ENCODE results near the gene U2AF1L4. TPM values are rescaled to one million over a fixed set of nuclear protein-coding genes. Genes with fewer than 3 reads are reported as not detected.

Gene U2AF1L4
- total RNA-seq, 1 experiment from 2014 or later = 14.1 TPM

DNA sequence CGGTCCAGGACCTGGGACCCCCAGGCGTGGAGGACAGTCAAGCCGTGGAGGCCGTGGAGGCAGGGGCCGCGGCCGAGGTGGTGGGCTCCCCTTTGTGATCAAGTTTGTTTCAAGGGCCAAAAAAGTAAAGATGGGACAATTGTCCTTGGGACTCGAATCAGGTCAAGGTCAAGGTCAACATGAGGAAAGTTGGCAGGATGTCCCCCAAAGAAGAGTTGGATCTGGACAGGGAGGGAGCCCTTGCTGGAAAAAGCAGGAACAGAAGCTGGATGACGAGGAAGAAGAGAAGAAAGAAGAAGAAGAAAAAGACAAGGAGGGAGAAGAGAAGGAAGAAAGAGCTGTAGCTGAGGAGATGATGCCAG lies 25.1 kb downstream of the U2AF1L4 start:
- in situ Hi-C loops (cut with HindIII; ENCODE audit: low pct_unique_long_range_greater_than_20kb, low sequenced_read_pairs) = no loop called here
- DNase-seq (ENCODE audit: low read depth) = no peak

DNA sequence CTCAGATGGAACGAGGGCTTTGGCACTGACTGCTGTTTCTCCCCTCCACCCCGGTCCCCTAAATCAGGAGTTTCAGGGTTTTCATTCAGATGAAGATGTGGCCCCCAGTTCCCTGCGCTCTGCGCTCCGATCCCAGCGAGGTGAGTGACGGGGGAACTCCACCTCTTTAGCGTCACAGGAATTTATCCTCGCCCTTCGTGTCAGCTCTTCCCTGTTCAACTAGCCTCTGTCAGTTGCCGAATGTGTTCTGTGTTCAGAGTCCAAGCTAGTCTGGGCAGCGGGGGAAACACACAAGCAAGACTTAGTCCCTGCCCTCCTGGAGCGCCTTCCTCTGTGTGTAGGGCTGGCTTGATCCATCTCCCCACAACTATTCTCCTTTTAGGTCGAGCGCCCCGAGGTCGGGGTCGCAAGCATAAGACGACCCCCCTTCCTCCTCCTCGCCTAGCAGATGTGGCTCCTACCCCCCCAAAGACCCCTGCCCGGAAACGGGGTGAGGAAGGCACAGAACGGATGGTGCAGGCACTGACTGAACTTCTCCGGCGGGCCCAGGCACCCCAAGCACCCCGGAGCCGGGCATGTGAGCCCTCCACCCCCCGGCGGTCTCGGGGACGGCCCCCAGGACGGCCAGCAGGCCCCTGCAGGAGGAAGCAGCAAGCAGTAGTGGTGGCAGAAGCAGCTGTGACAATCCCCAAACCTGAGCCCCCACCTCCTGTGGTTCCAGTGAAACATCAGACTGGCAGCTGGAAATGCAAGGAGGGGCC lies 25.6 kb downstream of the U2AF1L4 start:
- in situ Hi-C loops (cut with HindIII; ENCODE audit: low pct_unique_long_range_greater_than_20kb, low sequenced_read_pairs) = no loop called here
- DNase-seq (ENCODE audit: low read depth) = no peak

- peak; percentile 28 for DNase-seq (ENCODE audit: low read depth)
- in situ Hi-C loops (cut with HindIII; ENCODE audit: low pct_unique_long_range_greater_than_20kb, low sequenced_read_pairs) = no loop called here
Observed at GRCh38 chr19:35718345-35719041, 26.7 kb downstream of the U2AF1L4 start.

DNA sequence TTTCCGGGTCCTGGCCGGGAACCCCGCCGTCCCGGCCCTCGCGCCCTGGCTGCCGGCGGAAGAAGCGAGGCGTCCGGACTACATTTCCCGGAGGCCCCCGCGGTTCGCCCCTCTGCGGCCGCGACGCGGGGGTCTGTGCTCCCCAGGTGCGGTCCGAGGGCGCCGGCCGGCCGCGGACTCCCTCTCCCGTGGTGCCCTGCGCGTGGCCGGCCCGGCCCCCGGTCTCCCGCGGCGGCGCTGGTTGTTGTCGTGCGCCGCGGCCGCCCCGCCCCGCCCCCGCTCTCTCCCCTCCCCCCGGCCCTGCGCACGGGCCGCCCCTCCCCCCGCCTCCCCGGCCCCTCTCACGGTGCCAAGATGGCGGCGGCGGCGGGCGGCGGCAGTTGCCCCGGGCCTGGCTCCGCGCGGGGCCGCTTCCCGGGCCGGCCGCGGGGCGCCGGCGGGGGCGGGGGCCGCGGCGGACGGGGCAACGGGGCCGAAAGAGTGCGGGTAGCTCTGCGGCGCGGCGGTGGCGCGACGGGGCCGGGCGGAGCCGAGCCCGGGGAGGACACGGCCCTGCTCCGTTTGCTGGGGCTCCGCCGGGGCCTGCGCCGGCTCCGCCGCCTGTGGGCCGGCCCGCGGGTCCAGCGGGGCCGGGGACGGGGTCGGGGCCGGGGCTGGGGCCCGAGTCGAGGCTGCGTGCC lies 27.4 kb downstream of the U2AF1L4 start, which contains the start of gene KMT2B:
TSS of gene KMT2B (plus strand) at position 339 of the 680 bp plus-strand sequence. CDS start at position 355, 16 bp downstream.
- peak; percentile 99 for DNase-seq (ENCODE audit: low read depth)

GRCh38 chr19:35716801-35717664 lies 28.2 kb downstream of the U2AF1L4 start:
- in situ Hi-C loops (cut with HindIII; ENCODE audit: low pct_unique_long_range_greater_than_20kb, low sequenced_read_pairs) = no loop called here

More for the DNA sequence above, 27.4 kb downstream of the U2AF1L4 start, which contains the start of gene KMT2B:
- in situ Hi-C loops (cut with HindIII; ENCODE audit: low pct_unique_long_range_greater_than_20kb, low sequenced_read_pairs) = no loop called here

GRCh38 chr19:35715981-35716800 lies 29.0 kb downstream of the U2AF1L4 start:
- in situ Hi-C loops (cut with HindIII; ENCODE audit: low pct_unique_long_range_greater_than_20kb, low sequenced_read_pairs) = no loop called here

More at GRCh38 chr19:35716801-35717664, 28.2 kb downstream of the U2AF1L4 start:
- DNase-seq (ENCODE audit: low read depth) = peak; percentile 94

DNA sequence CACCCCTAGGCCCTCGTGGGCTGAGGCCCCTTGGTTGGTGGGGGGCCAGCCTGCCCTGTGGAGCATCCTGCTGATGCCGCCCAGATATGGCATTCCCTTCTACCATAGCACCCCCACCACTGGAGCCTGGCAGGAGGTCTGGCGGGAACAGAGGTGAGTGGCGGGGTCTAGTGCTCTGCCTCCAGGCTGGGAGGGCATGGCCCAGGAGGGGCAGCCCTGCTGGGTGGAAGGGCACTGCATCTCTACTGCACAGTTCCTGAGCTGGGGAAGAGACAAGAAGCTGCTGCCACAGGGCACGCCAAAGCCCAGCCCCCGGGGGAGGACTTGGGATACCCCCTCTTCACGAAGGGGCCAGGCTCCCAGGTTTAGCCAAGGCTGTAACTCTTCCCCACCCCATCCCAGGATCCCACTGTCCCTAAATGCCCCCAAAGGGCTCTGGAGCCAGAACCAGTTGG lies 29.8 kb downstream of the U2AF1L4 start:
- in situ Hi-C loops (cut with HindIII; ENCODE audit: low pct_unique_long_range_greater_than_20kb, low sequenced_read_pairs) = no loop called here
- no peak for DNase-seq (ENCODE audit: low read depth)

More at GRCh38 chr19:35715981-35716800, 29.0 kb downstream of the U2AF1L4 start:
- no peak for DNase-seq (ENCODE audit: low read depth)

- in situ Hi-C loops (cut with HindIII; ENCODE audit: low pct_unique_long_range_greater_than_20kb, low sequenced_read_pairs) = no loop called here
- DNase-seq (ENCODE audit: low read depth) = no peak
Observed at GRCh38 chr19:35714601-35715354, 30.4 kb downstream of the U2AF1L4 start.

DNA sequence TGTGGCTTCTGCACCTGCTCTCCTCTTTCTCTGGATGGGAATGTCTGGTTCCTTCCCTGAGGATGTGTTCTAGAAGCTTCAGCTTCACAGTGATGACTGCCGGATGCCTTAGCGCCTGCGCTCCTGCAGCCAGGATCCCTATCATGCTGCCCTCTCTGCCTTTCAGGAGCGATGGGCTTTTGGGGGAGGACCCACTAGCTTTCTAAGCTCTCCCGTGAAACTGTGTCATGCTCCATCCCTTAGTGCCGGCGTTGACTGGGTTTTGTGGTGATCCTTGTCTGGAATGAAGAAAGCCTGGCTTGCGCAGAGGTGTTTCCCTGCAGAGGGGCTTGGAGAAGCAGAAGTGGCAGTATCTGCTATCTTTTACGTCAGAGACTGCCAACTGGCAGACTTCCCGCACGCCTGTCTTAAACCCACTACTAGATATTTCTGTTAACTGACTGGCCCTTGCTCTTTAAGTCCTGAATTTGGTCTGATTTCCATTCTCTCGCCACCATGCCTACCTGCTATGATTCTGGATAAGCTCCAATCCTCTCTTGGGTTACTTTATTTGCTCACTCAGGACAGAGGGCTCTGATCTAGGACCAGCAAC lies 31.2 kb downstream of the U2AF1L4 start:
- in situ Hi-C loops (cut with HindIII; ENCODE audit: low pct_unique_long_range_greater_than_20kb, low sequenced_read_pairs) = no loop called here

DNA sequence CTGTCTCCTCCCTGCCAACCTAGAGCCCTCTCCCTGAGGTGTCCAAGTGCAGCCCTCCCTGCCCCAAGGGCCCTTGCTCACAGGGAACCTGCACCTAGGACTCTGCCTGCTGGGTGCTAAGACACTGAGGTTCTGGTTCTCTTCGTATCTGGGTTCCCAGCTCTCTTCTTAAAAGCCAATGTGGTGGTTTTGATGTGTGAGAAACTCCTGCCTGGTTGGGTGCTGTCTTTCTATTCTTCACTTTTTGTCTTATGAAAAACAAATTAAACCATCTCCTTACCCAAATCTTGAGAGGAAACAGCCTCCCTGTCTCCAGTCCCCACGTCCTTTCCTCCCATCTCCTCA lies 31.7 kb downstream of the U2AF1L4 start:
- in situ Hi-C loops (cut with HindIII; ENCODE audit: low pct_unique_long_range_greater_than_20kb, low sequenced_read_pairs) = no loop called here

More for the DNA sequence above, 31.2 kb downstream of the U2AF1L4 start:
- no peak for DNase-seq (ENCODE audit: low read depth)

GRCh38 chr19:35712567-35713505 lies 32.4 kb downstream of the U2AF1L4 start:
- no peak for DNase-seq (ENCODE audit: low read depth)
- in situ Hi-C loops (cut with HindIII; ENCODE audit: low pct_unique_long_range_greater_than_20kb, low sequenced_read_pairs) = no loop called here

More for the DNA sequence above, 31.7 kb downstream of the U2AF1L4 start:
- no peak for DNase-seq (ENCODE audit: low read depth)

DNA sequence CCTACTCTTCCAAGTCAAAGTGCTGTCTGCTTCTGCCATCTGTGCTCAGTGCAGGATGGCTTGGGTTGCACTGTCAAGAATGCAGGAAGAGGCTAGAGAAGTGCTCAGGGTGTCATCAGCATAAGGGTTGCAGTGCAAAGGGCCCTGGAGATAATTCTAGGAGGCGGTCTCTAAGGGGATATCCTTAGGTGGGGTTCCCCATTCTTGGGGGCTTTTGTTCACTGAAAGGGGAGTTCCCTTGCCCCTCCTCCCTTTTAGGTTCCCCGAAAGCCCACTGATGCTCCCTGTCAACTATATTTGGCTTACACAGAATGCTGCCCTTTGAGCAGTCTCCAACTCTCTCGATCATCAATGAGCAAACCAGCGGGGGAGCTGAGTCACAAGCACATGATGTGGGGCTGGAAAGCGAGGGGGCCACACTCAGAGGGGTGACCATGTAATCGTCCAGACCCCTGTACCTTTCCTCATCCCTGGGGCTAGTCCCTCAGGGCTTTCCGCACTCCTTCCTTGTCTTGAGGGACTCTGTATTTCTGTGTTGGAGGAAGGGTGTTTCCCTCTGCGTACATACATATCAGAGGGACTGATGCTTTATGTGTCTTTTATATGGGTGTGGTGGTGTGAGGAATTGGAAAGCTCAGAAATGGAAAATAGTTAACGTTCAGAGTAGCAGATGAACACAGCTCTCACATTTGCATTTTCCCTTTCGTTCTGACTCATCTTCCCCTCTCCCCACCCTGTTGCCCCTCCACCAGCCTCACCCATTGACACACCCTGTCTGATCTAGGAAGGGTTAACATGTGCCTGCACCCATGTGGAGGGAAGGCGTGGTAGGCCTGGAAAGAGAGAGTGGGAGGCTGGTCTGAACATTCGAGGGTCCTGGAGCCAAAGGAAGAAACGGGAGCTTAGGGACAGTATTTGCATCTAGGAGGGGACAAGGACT lies 34.2 kb downstream of the U2AF1L4 start:
- in situ Hi-C loops (cut with HindIII; ENCODE audit: low pct_unique_long_range_greater_than_20kb, low sequenced_read_pairs) = no loop called here
- no peak for DNase-seq (ENCODE audit: low read depth)

DNA sequence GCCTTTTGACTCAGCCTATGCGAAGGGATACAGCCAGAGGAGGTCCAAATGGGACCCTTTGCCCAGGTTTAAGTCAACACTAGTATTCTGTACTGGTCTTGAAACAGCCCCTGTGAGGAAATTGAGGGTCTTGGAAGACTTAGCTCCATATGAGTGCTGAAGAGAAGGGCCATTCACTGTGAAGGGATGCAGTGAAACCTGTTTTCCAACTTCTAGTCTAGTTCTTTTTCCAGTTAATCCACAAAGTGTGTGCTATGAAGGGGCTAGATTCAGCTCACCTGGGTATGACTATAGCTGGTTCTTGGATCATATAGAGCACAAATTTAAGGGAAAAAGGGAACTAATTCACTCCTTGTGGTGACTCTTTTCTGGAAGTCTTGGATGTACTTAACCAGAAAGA lies 36.8 kb downstream of the U2AF1L4 start:
- no peak for DNase-seq (ENCODE audit: low read depth)

GRCh38 chr19:35704218-35704617 lies 41.0 kb downstream of the U2AF1L4 start, which contains the start of gene ZBTB32:
Gene ZBTB32 (plus strand): TSS chr19:35704558. CDS start chr19:35714627, 10,069 bp downstream.
- no peak for DNase-seq (ENCODE audit: low read depth)

More for the DNA sequence above, 36.8 kb downstream of the U2AF1L4 start:
- in situ Hi-C loops (cut with HindIII; ENCODE audit: low pct_unique_long_range_greater_than_20kb, low sequenced_read_pairs) = no loop called here

More at GRCh38 chr19:35704218-35704617, 41.0 kb downstream of the U2AF1L4 start, which contains the start of gene ZBTB32:
- in situ Hi-C loops (cut with HindIII; ENCODE audit: low pct_unique_long_range_greater_than_20kb, low sequenced_read_pairs) = no loop called here

Data from Caki2 (cell line).